HepG2 (cell line): ENCODE results near the gene POU2F2. TPM values are rescaled to one million over a fixed set of nuclear protein-coding genes. Genes with fewer than 3 reads are reported as not detected.

Experiments used
- AHR ChIP-seq: IDR thresholded peaks from 2 replicates; pipeline ENCODE4 v1.6.1; 2018; ENCODE audit warnings: missing genetic modification reagents, missing compliant biosample characterization
- KDM5A ChIP-seq: fragments of 200-600 bp; sonication (generic); IDR thresholded peaks from 2 replicates; pipeline ENCODE4 v1.7.0; 2018; ENCODE audit warnings: antibody characterized with exemption, mild to moderate bottlenecking, low read length, borderline replicate concordance
- ZNF687 ChIP-seq: sonication (generic); formaldehyde crosslinking; IDR thresholded peaks from 2 replicates; pipeline ENCODE4 v1.5.1; 2020; ENCODE audit warnings: mild to moderate bottlenecking, missing genetic modification reagents, moderate library complexity
- ZNF704 ChIP-seq: sonication (generic); formaldehyde crosslinking; IDR thresholded peaks from 2 replicates; pipeline ENCODE4 v1.8.1; 2023; ENCODE audit warnings: mild to moderate bottlenecking, inconsistent platforms, moderate library complexity, missing genetic modification reagents, borderline replicate concordance
- polyA plus RNA-seq, 8 experiments: library from polyadenylated mRNA; depleted of rRNA in 3 of 8; stranded (reverse) in 7 of 8; unstranded in 1 of 8; fragments of >200 nt; fragmentation: Illumina TruSeq in 4 of 8; extraction: Trizol in 4 of 8; gene quantifications; 2 replicates each; pipeline versions ENCODE4 v1.2.1 to v1.2.3, GENCODE V29; 2011 to 2016; ENCODE audit warnings: low read depth in 4 of 8, missing spikeins in 1 of 8, mixed read lengths in 1 of 8; ENCODE audit not compliant: insufficient read depth in 1 of 8
- total RNA-seq, 5 experiments: library from RNA; depleted of rRNA; stranded (reverse); fragments of >200 nt; fragmentation: Illumina TruSeq; extraction: Trizol; gene quantifications; 2 replicates each; pipeline ENCODE4 v1.2.3, GENCODE V29; 2016; ENCODE audit warnings: low read depth in 1 of 5

POU2F2 gene
- total and polyA plus RNA-seq, 2 of the 13 experiments (the other 11 are each of a cell fraction or from before 2014, with no cell fraction given) = 0.09 to 0.17 TPM

GRCh38 chr19:42154471-42155323 lies 22.5 kb upstream of the POU2F2 start (continued):
- no peak for TF ChIP-seq ZNF687
- TF ChIP-seq AHR (CRISPR knock-in tag) = no peak
- no peak for TF ChIP-seq KDM5A
- no peak for TF ChIP-seq ZNF704
